Sigmoid colon (tissue), 7 donors: Measurements from ENCODE around the gene HS1BP3. TPM values are rescaled to one million over a fixed set of nuclear protein-coding genes. Genes with fewer than 3 reads are reported as not detected.

ENCODE experiments used
- DNase-seq: peaks from one replicate; pipeline ENCODE4 v3.0.0-alpha.2; 2019
- H3K27ac ChIP-seq, 4 donors: fragments of 200-600 bp; sonication (generic); one replicate each; pipeline ENCODE4 v1.5.1; 2016 to 2019; ENCODE audit warnings: mild to moderate bottlenecking in 1 of 4
- H3K27me3 ChIP-seq, 3 donors: fragments of 200-600 bp; sonication (generic); one replicate each; pipeline ENCODE4 v1.5.1; 2019; ENCODE audit warnings: mild to moderate bottlenecking in 1 of 3
- H3K36me3 ChIP-seq, 4 donors: fragments of 200-600 bp; sonication (generic); one replicate each; pipeline ENCODE4 v1.5.1; 2016 to 2019
- H3K4me1 ChIP-seq, 4 donors: fragments of 200-600 bp; sonication (generic); one replicate each; pipeline ENCODE4 v1.5.1; 2017 to 2019
- H3K4me3 ChIP-seq, 4 donors: fragments of 200-600 bp; sonication (generic); one replicate each; pipeline ENCODE4 v1.5.1; 2017 to 2019; ENCODE audit warnings: mild to moderate bottlenecking in 2 of 4, moderate library complexity in 1 of 4
- H3K9me3 ChIP-seq, 4 donors: fragments of 200-600 bp in 3 of 4; sonication (generic) in 3 of 4; one replicate each; pipeline versions ENCODE4 v1.5.1 to v1.6.1; 2013 to 2019
- EP300 ChIP-seq, 4 donors: sonication (generic); formaldehyde crosslinking; IDR thresholded peaks; one replicate each; pipeline ENCODE4 v1.6.1; 2017; ENCODE audit warnings: antibody characterized with exemption in 4 of 4
- POLR2A ChIP-seq, 2 donors: fragments of 450-650 bp; IDR thresholded peaks; one replicate each; pipeline ENCODE4 v1.6.1; 2016; ENCODE audit warnings: antibody characterized with exemption in 2 of 2, mild to moderate bottlenecking in 2 of 2, moderate library complexity in 2 of 2
- POLR2AphosphoS5 ChIP-seq, 4 donors: sonication (generic); formaldehyde crosslinking; IDR thresholded peaks; one replicate each; pipeline ENCODE4 v1.6.1; 2017; ENCODE audit warnings: antibody characterized with exemption in 4 of 4
- WGBS, 2 donors: extraction: QIAGEN DNeasy Blood & Tissue Kit; methylation state at CpG; one replicate each; pipeline ENCODE4 v1.1.7; 2013; 5-methylcytosine and 5-hydroxymethylcytosine counted together
- intact Hi-C: fragments of 100-400 bp; cut with DNase I; formaldehyde crosslinking; loops from one replicate; pipeline ENCODE4 v1.15.1; 2023
- polyA plus RNA-seq, 3 donors: library from polyadenylated mRNA; stranded (reverse); fragments of 200-250 nt; gene quantifications; one replicate each; pipeline ENCODE4 v1.2.3, GENCODE V29; 2013
- total RNA-seq, 4 donors: library from RNA; depleted of rRNA; stranded (reverse); fragments of >200 nt; gene quantifications; one replicate each; pipeline ENCODE4 v1.1.0, GENCODE V29; 2016
- TF ChIP-seq, protein P1 (sequence below), 4 experiments: fragments of 450-650 bp in 3 of 4; fragments of 200-600 bp in 1 of 4; IDR thresholded peaks; one replicate each; pipeline ENCODE4 v1.5.1; 2016 to 2019; ENCODE audit warnings: antibody characterized with exemption in 4 of 4, mild to moderate bottlenecking in 3 of 4, moderate library complexity in 2 of 4
- donor health status: healthy with polysubstance abuse.
- donor health status: Bipolar disorder and iron deficiency.
- donor health status: healthy.

The HS1BP3 gene
- total and polyA plus RNA-seq, 7 donors, result 25.2 to 54.6 (median 32.6) TPM

DNA sequence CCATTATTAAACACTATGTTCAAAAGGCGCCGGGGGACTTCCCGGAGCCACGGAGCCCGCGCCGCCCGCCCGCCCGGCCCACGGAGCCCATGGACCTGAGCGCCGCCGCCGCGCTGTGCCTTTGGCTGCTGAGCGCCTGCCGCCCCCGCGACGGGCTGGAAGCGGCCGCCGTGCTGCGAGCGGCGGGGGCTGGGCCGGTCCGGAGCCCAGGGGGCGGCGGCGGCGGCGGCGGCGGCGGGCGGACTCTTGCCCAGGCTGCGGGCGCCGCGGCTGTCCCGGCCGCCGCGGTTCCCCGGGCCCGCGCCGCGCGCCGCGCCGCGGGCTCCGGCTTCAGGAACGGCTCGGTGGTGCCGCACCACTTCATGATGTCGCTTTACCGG is 16.2 kb upstream of the HS1BP3 start:
- Histone ChIP-seq H3K4me1 (peaks cover 0 to 42% (median 33%) of the 10 kb centered on the region in 4 donors), H3K27me3 (peaks cover 58 to 97% (median 70%) of the 10 kb centered on the region in 3 donors)

DNA sequence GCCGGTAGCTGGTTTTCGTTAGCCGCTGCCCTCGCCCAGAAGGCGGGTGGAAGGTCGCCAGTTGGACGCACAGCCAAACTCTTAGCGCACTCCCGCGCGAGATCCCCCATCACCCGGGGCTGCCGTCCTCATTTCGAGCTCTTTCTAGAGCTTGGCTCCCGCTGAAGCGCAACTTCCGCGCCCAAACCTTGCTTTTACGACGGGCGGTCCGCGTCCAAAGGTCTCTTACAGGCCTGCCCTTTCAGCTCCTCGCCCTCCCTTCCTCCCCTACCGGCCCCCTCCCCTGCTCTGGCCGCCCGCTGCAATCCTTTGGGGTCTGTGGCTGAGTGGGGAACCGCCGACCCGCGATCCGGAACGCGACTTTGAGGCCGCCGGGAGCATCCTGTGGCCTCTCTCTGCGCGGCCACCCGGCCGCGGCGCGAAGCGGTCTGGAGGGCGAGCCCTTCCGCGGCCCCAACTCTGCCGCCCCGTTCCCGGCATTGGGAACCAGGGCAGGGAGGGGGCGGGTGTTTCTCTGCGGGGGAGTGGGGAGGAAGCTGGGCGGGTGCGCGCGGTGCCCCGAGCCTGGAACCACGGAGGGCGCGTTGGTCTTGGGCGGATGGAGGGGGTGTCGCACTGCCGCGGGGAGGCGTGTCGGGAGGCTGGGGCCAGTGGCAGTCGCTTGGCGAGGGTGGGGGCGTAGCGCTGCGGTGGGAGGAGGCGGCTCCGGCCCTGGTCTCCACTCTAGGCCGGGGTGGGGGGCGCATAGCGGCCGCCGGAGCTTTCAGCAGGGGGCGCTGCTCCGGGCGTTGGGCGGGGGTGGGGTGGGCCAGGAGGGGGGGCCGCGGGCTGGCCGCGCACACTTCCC is 15.6 kb upstream of the HS1BP3 start, which contains the start of gene GDF7:
GDF7 (plus strand) TSS at position 841 of the 847 bp plus-strand sequence. CDS start 96 bp downstream, outside the sequence.
- Histone ChIP-seq H3K4me1 (peaks cover 0 to 41% (median 35%) of the 10 kb centered on the region in 4 donors), H3K9me3 (no peaks in the 10 kb centered on the region), H3K4me3 (peak within 1 kb of the TSS; percentile 22 to 53 (median 48)), H3K27ac (peak within 1 kb of the TSS; percentile 23 to 75 (median 47)), H3K36me3 (no peaks in the 10 kb centered on the region), H3K27me3 (peaks cover 55 to 98% (median 65%) of the 10 kb centered on the region in 3 donors)
- intact Hi-C loops, result no loop called here
- TF ChIP-seq, protein P1, sequence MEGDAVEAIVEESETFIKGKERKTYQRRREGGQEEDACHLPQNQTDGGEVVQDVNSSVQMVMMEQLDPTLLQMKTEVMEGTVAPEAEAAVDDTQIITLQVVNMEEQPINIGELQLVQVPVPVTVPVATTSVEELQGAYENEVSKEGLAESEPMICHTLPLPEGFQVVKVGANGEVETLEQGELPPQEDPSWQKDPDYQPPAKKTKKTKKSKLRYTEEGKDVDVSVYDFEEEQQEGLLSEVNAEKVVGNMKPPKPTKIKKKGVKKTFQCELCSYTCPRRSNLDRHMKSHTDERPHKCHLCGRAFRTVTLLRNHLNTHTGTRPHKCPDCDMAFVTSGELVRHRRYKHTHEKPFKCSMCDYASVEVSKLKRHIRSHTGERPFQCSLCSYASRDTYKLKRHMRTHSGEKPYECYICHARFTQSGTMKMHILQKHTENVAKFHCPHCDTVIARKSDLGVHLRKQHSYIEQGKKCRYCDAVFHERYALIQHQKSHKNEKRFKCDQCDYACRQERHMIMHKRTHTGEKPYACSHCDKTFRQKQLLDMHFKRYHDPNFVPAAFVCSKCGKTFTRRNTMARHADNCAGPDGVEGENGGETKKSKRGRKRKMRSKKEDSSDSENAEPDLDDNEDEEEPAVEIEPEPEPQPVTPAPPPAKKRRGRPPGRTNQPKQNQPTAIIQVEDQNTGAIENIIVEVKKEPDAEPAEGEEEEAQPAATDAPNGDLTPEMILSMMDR (IDR thresholded peaks at IDR 0.05), result peak in 1 of 4 experiments; percentile 28
- TF ChIP-seq POLR2A (IDR thresholded peaks at IDR 0.05), result no peak
- DNase-seq, result no peak
- WGBS, 2 donors, result 1% methylated on average over 85 to 86 of the region's 86 CpGs

More for the DNA sequence above, 16.2 kb upstream of the HS1BP3 start:
- H3K9me3 ChIP-seq, result no peaks in the 10 kb centered on the region
- H3K4me3 ChIP-seq, result peak overlapping the region; percentile 22 to 53 (median 48)
- TF ChIP-seq, protein P1 (IDR thresholded peaks at IDR 0.05), result no peak
- TF ChIP-seq POLR2A (IDR thresholded peaks at IDR 0.05), result no peak
- TF ChIP-seq EP300 (IDR thresholded peaks at IDR 0.05), result no peak
- TF ChIP-seq POLR2AphosphoS5 (IDR thresholded peaks at IDR 0.05), result no peak
- WGBS, 2 donors, result 0 to 1% methylated on average over 62 of the region's 62 CpGs
- no peaks in the 10 kb centered on the region for H3K36me3 ChIP-seq
- intact Hi-C loops, result no loop called here
- peak overlapping the region in 2 of 4 donors; percentile 40 to 75 for H3K27ac ChIP-seq
- no peak for DNase-seq

DNA sequence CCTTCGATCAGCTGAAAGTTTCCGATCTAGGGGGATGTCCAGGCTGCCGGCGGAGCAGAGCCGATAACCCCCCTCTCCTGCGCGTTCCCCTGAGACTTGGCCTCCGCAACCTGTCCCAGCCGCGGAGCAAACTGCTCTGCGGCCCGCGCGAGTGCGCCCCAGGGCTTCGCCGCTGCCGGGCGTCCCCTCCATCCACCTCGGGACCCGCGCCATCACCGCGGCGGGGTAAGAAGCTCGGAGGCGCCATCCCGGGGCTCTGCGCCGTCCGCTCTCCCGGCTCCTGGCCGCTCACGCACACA is 15.1 kb upstream of the HS1BP3 start:
- intact Hi-C loops, result no loop called here
- no peaks in the 10 kb centered on the region for H3K36me3 ChIP-seq
- H3K4me3 ChIP-seq, result peak overlapping the region; percentile 22 to 53 (median 48)
- H3K4me1 ChIP-seq, result peaks cover 0 to 38% (median 32%) of the 10 kb centered on the region in 4 donors
- no peak for DNase-seq
- H3K27me3 ChIP-seq, result peaks cover 49 to 92% (median 59%) of the 10 kb centered on the region in 3 donors
- no peaks in the 10 kb centered on the region for H3K9me3 ChIP-seq
- H3K27ac ChIP-seq, result peak overlapping the region in 3 of 4 donors; percentile 40 to 75 (median 54)
- TF ChIP-seq EP300 (IDR thresholded peaks at IDR 0.05), result no peak
- TF ChIP-seq POLR2AphosphoS5 (IDR thresholded peaks at IDR 0.05), result no peak
- TF ChIP-seq POLR2A (IDR thresholded peaks at IDR 0.05), result no peak
- TF ChIP-seq, protein P1 (IDR thresholded peaks at IDR 0.05), result no peak
- WGBS, 2 donors, result 1 to 2% methylated on average over 34 of the region's 34 CpGs

DNA sequence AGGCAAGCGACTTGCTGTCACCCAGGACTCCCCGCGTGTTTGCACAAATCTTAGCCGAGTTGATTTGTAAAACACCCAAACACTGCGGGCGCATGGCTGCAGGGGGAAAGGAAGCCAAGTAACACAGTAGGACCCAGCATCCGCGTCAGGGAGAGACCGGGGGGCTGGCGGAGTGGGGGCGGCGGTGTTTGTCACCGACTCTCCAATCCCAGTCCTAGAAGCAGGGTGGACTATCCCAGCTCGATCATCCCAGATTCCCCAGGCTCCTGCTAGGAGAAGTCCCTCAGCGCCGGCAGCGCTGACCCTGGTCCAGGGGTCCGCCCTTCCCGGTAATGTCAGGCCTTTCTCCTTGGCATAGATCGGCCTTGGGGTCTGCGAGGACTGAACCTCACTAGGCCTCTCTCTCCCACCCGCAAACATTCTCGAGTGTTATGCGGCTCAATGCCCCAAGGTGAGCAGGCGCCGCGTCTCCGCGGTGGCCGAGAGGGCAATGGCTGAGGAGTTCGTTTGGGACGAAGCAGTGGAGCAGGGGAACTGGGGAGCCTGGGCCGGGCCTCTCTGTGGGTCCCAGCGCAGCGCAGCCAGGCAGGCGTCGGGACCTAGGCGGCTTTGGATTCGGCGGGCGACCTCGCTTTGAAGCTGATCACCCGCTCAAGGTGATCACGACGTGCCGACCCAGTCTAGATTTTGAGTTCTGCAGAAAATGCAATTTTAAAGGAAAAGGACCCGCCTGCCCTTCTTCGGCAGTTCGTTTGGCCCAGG is 14.5 kb upstream of the HS1BP3 start:
- peak overlapping the region in 3 of 4 donors; percentile 43 to 53 (median 52) for H3K4me3 ChIP-seq
- H3K27ac ChIP-seq, result peak overlapping the region in 2 of 4 donors; percentile 40 to 75
- no peak for DNase-seq
- H3K36me3 ChIP-seq, result no peaks in the 10 kb centered on the region
- no peak for TF ChIP-seq EP300 (IDR thresholded peaks at IDR 0.05)
- no peak for TF ChIP-seq POLR2AphosphoS5 (IDR thresholded peaks at IDR 0.05)
- WGBS, 2 donors, result 4 to 6% methylated on average over 49 of the region's 49 CpGs
- intact Hi-C loops, result no loop called here
- no peaks in the 10 kb centered on the region for H3K9me3 ChIP-seq
- peaks cover 44 to 89% (median 54%) of the 10 kb centered on the region in 3 donors for H3K27me3 ChIP-seq
- peaks cover 0 to 33% (median 27%) of the 10 kb centered on the region in 4 donors for H3K4me1 ChIP-seq
